HepG2 (cell line): ENCODE data around the gene MTUS2. TPM values are rescaled to one million over a fixed set of nuclear protein-coding genes. Genes with fewer than 3 reads are reported as not detected.

Source experiments
- AGO2 ChIP-seq: fragments of 200-400 bp; formaldehyde crosslinking; optimal IDR thresholded peaks from 2 replicates; pipeline ENCODE3; 2017; ENCODE audit warnings: mild to moderate bottlenecking, low read depth, low read length, moderate library complexity
- ARID2 ChIP-seq: sonication (generic); formaldehyde crosslinking; IDR thresholded peaks from 2 replicates; pipeline ENCODE4 v1.8.1; 2022; ENCODE audit warnings: mild to moderate bottlenecking, missing genetic modification reagents, borderline replicate concordance
- RCOR2 ChIP-seq: IDR thresholded peaks from 2 replicates; pipeline ENCODE4 v1.6.1; 2016; ENCODE audit warnings: missing biosample characterization, missing genetic modification reagents
- TMF1 ChIP-seq: sonication (generic); formaldehyde crosslinking; IDR thresholded peaks from 2 replicates; pipeline ENCODE4 v1.8.1; 2022; ENCODE audit warnings: low read depth, missing genetic modification reagents
- ZBTB40 ChIP-seq, 2 experiments: fragments of 450-650 bp in 1 of 2; sonication (generic) in 1 of 2; formaldehyde crosslinking in 1 of 2; IDR thresholded peaks; 2 replicates each; pipeline versions ENCODE4 v1.6.1 to v1.8.0; 2016 to 2022; ENCODE audit warnings: antibody characterized with exemption in 1 of 2, mild to moderate bottlenecking in 1 of 2, missing genetic modification reagents in 1 of 2
- ZNF710 ChIP-seq: sonication (generic); formaldehyde crosslinking; IDR thresholded peaks from 2 replicates; pipeline ENCODE4 v1.5.0; 2020; ENCODE audit warnings: mild to moderate bottlenecking, missing genetic modification reagents, borderline replicate concordance
- polyA plus RNA-seq, 8 experiments: library from polyadenylated mRNA; depleted of rRNA in 3 of 8; stranded (reverse) in 7 of 8; unstranded in 1 of 8; fragments of >200 nt; fragmentation: Illumina TruSeq in 4 of 8; extraction: Trizol in 4 of 8; gene quantifications; 2 replicates each; pipeline versions ENCODE4 v1.2.1 to v1.2.3, GENCODE V29; 2011 to 2016; ENCODE audit warnings: low read depth in 4 of 8, missing spikeins in 1 of 8, mixed read lengths in 1 of 8; ENCODE audit not compliant: insufficient read depth in 1 of 8
- total RNA-seq, 5 experiments: library from RNA; depleted of rRNA; stranded (reverse); fragments of >200 nt; fragmentation: Illumina TruSeq; extraction: Trizol; gene quantifications; 2 replicates each; pipeline ENCODE4 v1.2.3, GENCODE V29; 2016; ENCODE audit warnings: low read depth in 1 of 5

MTUS2 gene
- total and polyA plus RNA-seq, 2 of the 13 experiments (the other 11 are each of a cell fraction or from before 2014, with no cell fraction given), result not detected

GRCh38 chr13:29160862-29161261 lies 340.7 kb downstream of the MTUS2 start (continued):
- TF ChIP-seq ZBTB40 (IDR thresholded peaks at IDR 0.05) (no peak), ZBTB40 (CRISPR knock-in tag; IDR thresholded peaks at IDR 0.05) (no peak), TMF1 (CRISPR knock-in tag) (no peak), AGO2 (no peak), ARID2 (CRISPR knock-in tag) (no peak), ZNF710 (CRISPR knock-in tag) (no peak), RCOR2 (CRISPR knock-in tag) (no peak)
